HepG2 (cell line): ENCODE measurements around the gene CCR2. TPM values are rescaled to one million over a fixed set of nuclear protein-coding genes. Genes with fewer than 3 reads are reported as not detected.

Experiments
- ATAC-seq: fragments of 200-7000 bp; cut with Tn5 transposase; 3 replicates; pipeline ENCODE4 v1.9.1; 2020; ENCODE audit warnings: mild to moderate bottlenecking, moderate library complexity
- BruUV-seq: library from RNA; stranded (reverse); fragments of 400-500 nt; replicated peaks from 2 replicates; lab custom pipeline; 2021; lab: Mats Ljungman, UMichigan
- CTCF ChIA-PET: fragments of 300-600 bp; formaldehyde crosslinking; extraction: SDS; loops from one replicate; lab custom pipeline; 2021; ENCODE audit warnings: low total read pairs, inconsistent platforms, low intra/inter-chr PET ratio; lab: Yijun Ruan, JAX
- POLR2A ChIA-PET: fragments of 350-600 bp; sonication (Branson Sonifier 250); formaldehyde crosslinking; loops from one replicate; lab custom pipeline; 2020; ENCODE audit warnings: antibody characterized with exemption, inconsistent platforms; lab: Yijun Ruan, JAX
- DNase-seq: peaks from one replicate; pipeline ENCODE4 v3.0.0-alpha.2; 2015; ENCODE audit warnings: low spot score
- FAIRE-seq: peaks from 3 replicates; lab custom pipeline; 2011; peaks lifted over from hg19 to GRCh38; lab: Jason Lieb, UNC
- H2AFZ ChIP-seq: one replicate; pipeline ENCODE4 v1.6.1; 2011; ENCODE audit warnings: low read length, inconsistent platforms
- H3K27ac ChIP-seq: fragments of 300-600 bp; 3 replicates; pipeline ENCODE4 v1.8.0; 2011; ENCODE audit warnings: mixed run types, mild to moderate bottlenecking, mixed read lengths, low read length, inconsistent platforms; ENCODE audit not compliant: insufficient read depth; ENCODE audit errors: extremely low read length
- H3K27me3 ChIP-seq, 2 experiments: fragments of 200-600 bp in 1 of 2; 2 replicates in 1 of 2; 3 replicates in 1 of 2; pipeline versions ENCODE4 v1.6.0 to v1.8.0; 2011; ENCODE audit warnings: low read length in 2 of 2, mild to moderate bottlenecking in 2 of 2, moderate library complexity in 2 of 2, inconsistent platforms in 1 of 2; ENCODE audit not compliant: insufficient read depth in 2 of 2, control insufficient read depth in 1 of 2
- H3K36me3 ChIP-seq, 2 experiments: fragments of 200-600 bp in 1 of 2; replicated peaks in 1 of 2; 2 replicates in 1 of 2; 3 replicates in 1 of 2; pipeline versions ENCODE4 v1.5.1 to v1.8.0; 2011; ENCODE audit warnings: low read length in 2 of 2, inconsistent platforms in 1 of 2; ENCODE audit not compliant: insufficient read depth in 2 of 2, control insufficient read depth in 1 of 2
- H3K4me1 ChIP-seq: 2 replicates; pipeline ENCODE4 v1.5.1; 2012; ENCODE audit warnings: low read length, inconsistent platforms; ENCODE audit not compliant: insufficient read depth
- H3K4me2 ChIP-seq: 2 replicates; pipeline ENCODE4 v1.6.0; 2011; ENCODE audit warnings: low read depth, low read length, inconsistent platforms
- H3K4me3 ChIP-seq, 3 experiments: fragments of 200-600 bp in 1 of 3; sonication (generic), shearing (Covaris generic) in 1 of 3; replicated peaks in 1 of 3; 2 replicates each; pipeline ENCODE4 v1.5.1; 2011 to 2016; ENCODE audit warnings: low read length in 3 of 3, inconsistent platforms in 2 of 3, low read depth in 2 of 3, mild to moderate bottlenecking in 2 of 3, control low read depth in 1 of 3, mixed read lengths in 1 of 3; ENCODE audit not compliant: insufficient read depth in 1 of 3
- H3K79me2 ChIP-seq: one replicate; pipeline ENCODE4 v1.6.1; 2011; ENCODE audit warnings: low read length, inconsistent platforms; ENCODE audit not compliant: insufficient read depth
- H3K9ac ChIP-seq: 2 replicates; pipeline ENCODE4 v1.6.0; 2011; ENCODE audit warnings: mild to moderate bottlenecking, low read depth, low read length, inconsistent platforms; ENCODE audit not compliant: insufficient read depth
- H3K9me3 ChIP-seq: 2 replicates; pipeline ENCODE4 v1.5.1; 2012; ENCODE audit warnings: mild to moderate bottlenecking, low read length
- H4K20me1 ChIP-seq: 2 replicates; pipeline ENCODE4 v1.6.0; 2011; ENCODE audit warnings: inconsistent platforms, mild to moderate bottlenecking, low read length, moderate library complexity; ENCODE audit not compliant: insufficient read depth
- ATF7 ChIP-seq, 2 experiments: fragments of 450-650 bp in 1 of 2; sonication (generic) in 1 of 2; formaldehyde crosslinking in 1 of 2; IDR thresholded peaks; 2 replicates each; pipeline versions ENCODE4 v1.4.0 to v1.6.1; 2016 to 2020; ENCODE audit warnings: antibody characterized with exemption in 1 of 2, mild to moderate bottlenecking in 1 of 2, missing genetic modification reagents in 1 of 2
- ATRX ChIP-seq: sonication (generic); formaldehyde crosslinking; IDR thresholded peaks from 2 replicates; pipeline ENCODE4 v1.4.0; 2020; ENCODE audit warnings: missing genetic modification reagents, borderline replicate concordance
- GATAD2A ChIP-seq: IDR thresholded peaks from 2 replicates; pipeline ENCODE4 v1.6.1; 2016
- TAF15 ChIP-seq: fragments of 200-400 bp; formaldehyde crosslinking; IDR thresholded peaks from one replicate; pipeline ENCODE4 v1.6.1; 2018; ENCODE audit warnings: mild to moderate bottlenecking, low read depth, low read length; ENCODE audit not compliant: poor library complexity, severe bottlenecking
- ZBTB38 ChIP-seq: sonication (generic); formaldehyde crosslinking; IDR thresholded peaks from 2 replicates; pipeline ENCODE4 v1.5.1; 2020; ENCODE audit warnings: mild to moderate bottlenecking, missing genetic modification reagents
- WGBS: methylation state at CpG from one replicate; pipeline ENCODE4 v1.1.6; 2017; ENCODE audit warnings: low lambda C conversion rate; 5-methylcytosine and 5-hydroxymethylcytosine counted together
- in situ Hi-C: cut with HindIII; loops from 2 replicates; pipeline ENCODE4 v1.10.0; 2017; ENCODE audit warnings: low pct_unique_long_range_greater_than_20kb; ENCODE audit not compliant: extremely low pct_ligation_motif_present
- intact Hi-C: fragments of 100-400 bp; cut with micrococcal nuclease; formaldehyde crosslinking; loops from one replicate; pipeline ENCODE4 v1.10.0; 2022; ENCODE audit not compliant: unreplicated experiment
- polyA plus RNA-seq, 8 experiments: library from polyadenylated mRNA; depleted of rRNA in 3 of 8; stranded (reverse) in 7 of 8; unstranded in 1 of 8; fragments of >200 nt; fragmentation: Illumina TruSeq in 4 of 8; extraction: Trizol in 4 of 8; gene quantifications; 2 replicates each; pipeline versions ENCODE4 v1.2.1 to v1.2.3, GENCODE V29; 2011 to 2016; ENCODE audit warnings: low read depth in 4 of 8, missing spikeins in 1 of 8, mixed read lengths in 1 of 8; ENCODE audit not compliant: insufficient read depth in 1 of 8
- total RNA-seq, 5 experiments: library from RNA; depleted of rRNA; stranded (reverse); fragments of >200 nt; fragmentation: Illumina TruSeq; extraction: Trizol; gene quantifications; 2 replicates each; pipeline ENCODE4 v1.2.3, GENCODE V29; 2016; ENCODE audit warnings: low read depth in 1 of 5
- TF ChIP-seq, protein P1 (sequence below): sonication (generic); formaldehyde crosslinking; IDR thresholded peaks from 2 replicates; pipeline ENCODE4 v1.4.0; 2020; ENCODE audit warnings: mild to moderate bottlenecking, missing genetic modification reagents
- TF ChIP-seq, protein P2 (sequence below): sonication (generic); formaldehyde crosslinking; IDR thresholded peaks from 2 replicates; pipeline ENCODE4 v1.5.0; 2020; ENCODE audit warnings: mild to moderate bottlenecking, missing genetic modification reagents

Gene CCR2
- total and polyA plus RNA-seq, 2 of the 13 experiments (the other 11 are each of a cell fraction or from before 2014, with no cell fraction given) = not detected

- Histone ChIP-seq H3K36me3 (no peaks in the 10 kb centered on the region), H3K27me3 (peaks cover 1 to 3% of the 10 kb centered on the region in 2 experiments; a peak in 1 of 5 replicates), H3K4me2 (no peak overlapping the region), H3K9me3 (no peaks in the 10 kb centered on the region), H3K4me1 (no peaks in the 10 kb centered on the region), H3K4me3 (no peak overlapping the region), H2AFZ (no peak overlapping the region), H3K79me2 (no peaks in the 10 kb centered on the region), H3K9ac (no peak overlapping the region), H3K27ac (no peak overlapping the region), H4K20me1 (no peaks in the 10 kb centered on the region)
- intact Hi-C loops = no loop called here
- in situ Hi-C loops = no loop called here
- ATAC-seq (no peak), DNase-seq (no peak), FAIRE-seq (no peak)
- 48% methylated on average over 6 of the region's 6 CpGs for WGBS
- CTCF ChIA-PET = no interaction called here
- POLR2A ChIA-PET = no interaction called here
- TF ChIP-seq, protein P1, sequence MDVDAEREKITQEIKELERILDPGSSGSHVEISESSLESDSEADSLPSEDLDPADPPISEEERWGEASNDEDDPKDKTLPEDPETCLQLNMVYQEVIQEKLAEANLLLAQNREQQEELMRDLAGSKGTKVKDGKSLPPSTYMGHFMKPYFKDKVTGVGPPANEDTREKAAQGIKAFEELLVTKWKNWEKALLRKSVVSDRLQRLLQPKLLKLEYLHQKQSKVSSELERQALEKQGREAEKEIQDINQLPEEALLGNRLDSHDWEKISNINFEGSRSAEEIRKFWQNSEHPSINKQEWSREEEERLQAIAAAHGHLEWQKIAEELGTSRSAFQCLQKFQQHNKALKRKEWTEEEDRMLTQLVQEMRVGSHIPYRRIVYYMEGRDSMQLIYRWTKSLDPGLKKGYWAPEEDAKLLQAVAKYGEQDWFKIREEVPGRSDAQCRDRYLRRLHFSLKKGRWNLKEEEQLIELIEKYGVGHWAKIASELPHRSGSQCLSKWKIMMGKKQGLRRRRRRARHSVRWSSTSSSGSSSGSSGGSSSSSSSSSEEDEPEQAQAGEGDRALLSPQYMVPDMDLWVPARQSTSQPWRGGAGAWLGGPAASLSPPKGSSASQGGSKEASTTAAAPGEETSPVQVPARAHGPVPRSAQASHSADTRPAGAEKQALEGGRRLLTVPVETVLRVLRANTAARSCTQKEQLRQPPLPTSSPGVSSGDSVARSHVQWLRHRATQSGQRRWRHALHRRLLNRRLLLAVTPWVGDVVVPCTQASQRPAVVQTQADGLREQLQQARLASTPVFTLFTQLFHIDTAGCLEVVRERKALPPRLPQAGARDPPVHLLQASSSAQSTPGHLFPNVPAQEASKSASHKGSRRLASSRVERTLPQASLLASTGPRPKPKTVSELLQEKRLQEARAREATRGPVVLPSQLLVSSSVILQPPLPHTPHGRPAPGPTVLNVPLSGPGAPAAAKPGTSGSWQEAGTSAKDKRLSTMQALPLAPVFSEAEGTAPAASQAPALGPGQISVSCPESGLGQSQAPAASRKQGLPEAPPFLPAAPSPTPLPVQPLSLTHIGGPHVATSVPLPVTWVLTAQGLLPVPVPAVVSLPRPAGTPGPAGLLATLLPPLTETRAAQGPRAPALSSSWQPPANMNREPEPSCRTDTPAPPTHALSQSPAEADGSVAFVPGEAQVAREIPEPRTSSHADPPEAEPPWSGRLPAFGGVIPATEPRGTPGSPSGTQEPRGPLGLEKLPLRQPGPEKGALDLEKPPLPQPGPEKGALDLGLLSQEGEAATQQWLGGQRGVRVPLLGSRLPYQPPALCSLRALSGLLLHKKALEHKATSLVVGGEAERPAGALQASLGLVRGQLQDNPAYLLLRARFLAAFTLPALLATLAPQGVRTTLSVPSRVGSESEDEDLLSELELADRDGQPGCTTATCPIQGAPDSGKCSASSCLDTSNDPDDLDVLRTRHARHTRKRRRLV (CRISPR knock-in tag) = no peak
- TF ChIP-seq, protein P2, sequence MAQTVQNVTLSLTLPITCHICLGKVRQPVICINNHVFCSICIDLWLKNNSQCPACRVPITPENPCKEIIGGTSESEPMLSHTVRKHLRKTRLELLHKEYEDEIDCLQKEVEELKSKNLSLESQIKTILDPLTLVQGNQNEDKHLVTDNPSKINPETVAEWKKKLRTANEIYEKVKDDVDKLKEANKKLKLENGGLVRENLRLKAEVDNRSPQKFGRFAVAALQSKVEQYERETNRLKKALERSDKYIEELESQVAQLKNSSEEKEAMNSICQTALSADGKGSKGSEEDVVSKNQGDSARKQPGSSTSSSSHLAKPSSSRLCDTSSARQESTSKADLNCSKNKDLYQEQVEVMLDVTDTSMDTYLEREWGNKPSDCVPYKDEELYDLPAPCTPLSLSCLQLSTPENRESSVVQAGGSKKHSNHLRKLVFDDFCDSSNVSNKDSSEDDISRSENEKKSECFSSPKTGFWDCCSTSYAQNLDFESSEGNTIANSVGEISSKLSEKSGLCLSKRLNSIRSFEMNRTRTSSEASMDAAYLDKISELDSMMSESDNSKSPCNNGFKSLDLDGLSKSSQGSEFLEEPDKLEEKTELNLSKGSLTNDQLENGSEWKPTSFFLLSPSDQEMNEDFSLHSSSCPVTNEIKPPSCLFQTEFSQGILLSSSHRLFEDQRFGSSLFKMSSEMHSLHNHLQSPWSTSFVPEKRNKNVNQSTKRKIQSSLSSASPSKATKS (CRISPR knock-in tag) = no peak
- TF ChIP-seq ATRX (CRISPR knock-in tag) (no peak), ZBTB38 (CRISPR knock-in tag) (no peak), ATF7 (IDR thresholded peaks at IDR 0.05) (no peak), ATF7 (CRISPR knock-in tag; IDR thresholded peaks at IDR 0.05) (no peak), GATAD2A (CRISPR knock-in tag) (no peak), TAF15 (no peak)
- no TSS peak for BruUV-seq
These were observed 29.5 kb downstream of the CCR2 start for GRCh38 chr3:46383211-46383950.
